GM18907 (cell line): ENCODE measurements around the gene EPHB2.

Experiments
- ATAC-seq: cut with Tn5 transposase; IDR thresholded peaks from one replicate; pipeline ENCODE4 v1.9.1; 2021; ENCODE audit warnings: mild to moderate bottlenecking, moderate library complexity; ENCODE audit not compliant: unreplicated experiment

EPHB2 gene

DNA sequence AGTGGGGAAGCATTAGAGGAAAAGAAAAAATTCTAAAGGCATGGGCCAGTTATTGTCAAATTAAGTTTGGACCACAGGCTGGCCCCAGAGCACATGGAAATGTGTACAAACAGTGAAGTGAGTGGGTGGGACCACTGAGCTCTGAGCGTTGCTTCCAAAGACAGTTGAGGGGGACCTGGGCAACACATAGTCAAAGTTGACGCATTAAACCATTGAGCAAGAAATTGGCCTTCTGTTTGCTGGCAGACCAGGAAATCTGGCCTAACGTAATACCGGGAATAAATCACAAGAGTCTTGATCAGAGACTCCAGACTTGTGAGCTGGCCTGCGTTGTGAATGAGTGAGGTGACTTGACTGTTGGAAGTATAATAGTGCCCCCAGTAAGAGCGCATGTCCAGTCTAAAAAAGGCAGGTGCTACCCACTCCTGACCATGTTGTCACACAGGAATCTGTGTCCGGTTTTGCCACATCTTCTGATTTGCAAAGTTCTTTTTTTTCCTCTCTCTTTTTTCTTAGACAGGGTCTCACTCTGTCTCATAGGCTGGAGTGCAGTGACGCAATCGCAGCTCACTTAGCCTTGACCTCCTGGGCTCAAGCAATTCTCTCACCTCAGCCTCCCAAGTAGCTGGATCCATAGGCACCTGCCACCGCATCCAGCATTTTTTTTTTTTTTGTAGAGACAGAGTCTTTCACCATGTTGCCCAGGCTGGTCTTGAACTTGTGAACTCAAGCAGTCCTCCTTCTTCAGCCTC is 10.7 kb downstream of the EPHB2 start:
- no peak for ATAC-seq

DNA sequence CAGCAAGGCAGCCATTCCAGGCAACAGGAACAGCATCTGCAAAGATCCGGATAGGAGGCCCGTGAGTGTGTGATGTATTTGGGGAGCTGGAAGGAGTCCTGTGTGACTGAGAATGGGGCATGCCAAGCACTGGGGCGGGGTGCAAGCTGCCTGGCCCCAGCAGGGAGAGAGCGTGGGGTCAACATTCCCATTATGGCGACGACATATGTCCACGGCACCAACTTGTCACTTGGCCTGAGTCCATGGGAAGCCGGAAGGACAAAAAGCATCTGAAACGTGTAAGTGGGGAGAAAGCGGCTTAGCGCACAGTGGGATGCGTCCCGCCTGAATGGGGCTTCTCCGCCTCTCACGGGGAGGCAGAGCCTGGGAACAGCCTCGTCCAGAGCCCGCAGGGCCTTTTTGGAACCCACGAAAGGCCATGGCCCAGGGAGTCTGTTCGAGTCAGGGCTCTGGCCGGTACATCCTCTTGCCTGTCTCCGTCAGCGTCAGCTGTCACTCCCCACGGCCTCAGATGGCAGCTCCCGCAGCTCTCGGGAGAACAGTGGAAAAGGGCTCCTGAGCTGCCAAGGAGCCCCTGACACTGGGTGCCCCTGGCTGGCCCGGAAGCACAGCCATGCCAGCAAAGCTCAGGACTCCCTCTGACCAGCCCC is 12.4 kb downstream of the EPHB2 start:
- ATAC-seq, result no peak

DNA sequence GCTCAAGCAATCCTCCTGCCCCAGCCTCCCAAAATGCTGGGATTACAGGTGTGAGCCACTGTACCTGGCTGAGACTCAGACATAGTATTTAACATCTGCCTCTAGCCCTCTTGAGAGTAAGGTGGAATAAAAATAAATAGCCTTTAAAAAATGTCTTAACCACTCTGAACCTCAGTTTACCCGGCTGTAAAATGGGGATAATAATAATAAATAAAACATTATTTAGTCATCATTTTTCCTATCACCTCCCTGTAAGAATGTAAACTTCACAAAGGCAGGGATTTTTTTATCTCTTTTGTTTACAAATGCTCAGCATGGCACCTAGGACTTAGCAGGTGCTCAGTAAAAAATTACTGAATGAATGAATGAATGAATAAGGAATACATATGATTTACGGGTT is 17.2 kb downstream of the EPHB2 start:
- ATAC-seq, result no peak

DNA sequence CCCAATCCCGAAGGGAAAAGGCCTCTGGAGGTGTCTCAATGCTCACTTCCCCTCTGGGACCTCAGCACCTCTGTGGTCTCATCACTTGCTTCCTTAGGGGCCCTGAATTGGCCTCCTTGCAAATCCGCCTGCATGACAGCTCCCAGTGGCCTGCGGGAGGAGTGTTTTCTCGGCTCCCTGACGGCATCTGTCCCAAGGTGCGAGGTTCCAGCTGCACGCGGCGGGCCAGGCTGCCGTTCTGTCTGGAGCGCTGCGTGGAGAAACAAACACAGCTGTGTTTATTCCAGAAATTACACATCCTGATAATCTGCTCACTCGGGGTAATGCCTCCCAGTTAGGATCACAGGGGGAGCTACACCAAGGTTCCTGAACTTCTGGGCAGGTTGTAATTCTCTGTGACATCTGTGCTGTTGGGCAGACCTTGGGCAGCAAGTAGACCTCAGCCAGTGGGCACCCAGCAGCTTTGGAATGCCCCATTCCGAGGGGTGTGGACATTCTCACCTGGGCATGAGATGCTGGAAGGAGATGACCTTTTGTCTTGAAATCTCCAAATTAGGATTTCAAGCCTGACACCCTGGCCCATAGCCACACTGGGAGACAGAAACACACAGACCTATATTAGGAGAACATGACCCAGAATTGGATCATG is 18.2 kb downstream of the EPHB2 start:
- no peak for ATAC-seq

DNA sequence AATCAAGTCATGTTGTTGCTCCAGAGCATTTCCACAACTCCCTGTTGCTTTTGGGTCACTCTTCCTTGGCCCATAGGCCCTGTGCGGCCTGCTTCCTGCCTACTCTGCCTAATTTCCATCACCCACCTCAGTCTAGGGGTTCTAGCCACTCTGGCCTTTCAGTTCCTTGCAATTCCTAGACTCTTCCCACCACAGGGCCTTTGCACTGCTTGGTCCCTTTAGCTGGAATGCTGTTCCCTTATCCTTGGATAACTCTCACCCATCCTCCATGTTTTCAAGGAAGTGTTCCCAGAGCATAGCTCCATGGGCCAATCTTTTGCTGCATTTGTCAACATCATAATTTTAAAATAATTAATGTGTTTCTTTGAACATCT is 18.7 kb downstream of the EPHB2 start:
- no peak for ATAC-seq

DNA sequence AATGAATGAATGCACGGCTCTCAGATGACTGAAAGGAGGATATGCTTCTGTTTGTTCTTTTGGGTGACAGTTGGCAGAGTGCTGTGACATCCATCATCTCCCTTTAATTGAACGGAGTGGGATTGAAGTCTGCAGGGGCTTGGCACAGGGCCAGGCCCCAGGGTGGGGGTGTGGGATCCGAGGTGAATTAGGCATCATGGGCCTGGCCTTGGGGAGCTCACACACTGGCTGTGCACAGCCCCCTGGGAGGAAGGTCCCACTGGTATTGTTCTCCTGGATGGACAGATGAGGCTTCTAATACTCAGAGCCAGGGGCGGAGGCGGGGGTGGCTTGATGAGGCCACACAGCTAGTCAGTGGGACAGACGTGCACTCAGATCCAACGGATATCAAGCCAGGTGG is 19.3 kb downstream of the EPHB2 start:
- no peak for ATAC-seq

DNA sequence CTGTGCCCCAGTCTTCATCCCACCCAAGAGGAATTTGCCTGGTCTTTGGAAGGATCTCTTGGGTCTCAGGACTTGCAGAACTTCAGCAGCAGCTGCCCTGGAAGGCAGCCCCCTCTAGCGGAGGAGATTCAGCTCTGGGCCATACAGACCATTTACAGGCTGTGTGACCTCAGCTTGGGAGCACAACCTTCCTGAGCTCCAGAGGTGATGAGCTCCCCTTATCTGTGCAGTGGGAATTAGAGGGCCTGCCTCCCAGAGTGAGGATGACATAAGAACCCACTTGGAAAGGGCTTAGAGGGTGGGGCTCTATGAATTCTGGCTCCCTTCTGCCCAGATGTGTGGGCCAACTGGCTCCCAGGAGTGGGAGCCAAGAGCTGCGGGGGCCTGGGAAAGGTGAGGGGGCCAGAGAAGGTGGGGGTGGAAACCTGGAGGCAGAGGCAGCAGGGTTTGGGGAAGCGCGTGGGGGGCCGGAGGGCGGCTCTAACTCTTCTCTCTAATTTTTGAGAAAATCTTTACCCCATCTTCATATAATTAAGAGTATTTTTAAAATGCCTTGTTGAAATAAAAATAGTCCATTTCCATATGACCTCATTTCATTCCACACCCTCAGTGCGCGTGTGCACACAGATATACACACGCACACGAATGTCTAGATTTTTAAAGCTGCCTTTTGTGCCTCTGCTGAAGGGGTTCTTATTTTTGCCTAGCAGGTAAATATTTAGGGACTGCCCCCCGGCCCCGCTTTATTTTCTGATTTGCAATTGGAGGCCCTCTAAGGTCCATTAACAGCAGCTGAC is 21.5 kb downstream of the EPHB2 start:
- no peak for ATAC-seq

DNA sequence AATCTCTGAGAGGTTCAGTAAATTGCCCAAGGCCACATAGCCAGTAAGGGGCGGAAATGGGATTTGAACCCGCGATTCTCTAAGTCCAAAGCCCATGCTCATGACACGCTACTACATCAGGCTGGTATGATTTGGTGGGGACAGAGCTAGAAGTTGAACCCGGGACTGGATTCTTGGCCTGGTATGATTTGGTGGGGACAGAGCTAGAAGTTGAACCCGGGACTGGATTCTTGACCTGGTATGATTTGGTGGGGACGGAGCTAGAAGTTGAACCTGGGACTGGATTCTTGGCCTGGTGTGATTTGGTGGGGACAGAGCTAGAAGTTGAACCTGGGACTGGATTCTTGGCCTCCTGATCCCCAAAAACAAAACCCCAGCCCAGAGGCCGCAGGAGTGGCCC is 23.0 kb downstream of the EPHB2 start:
- ATAC-seq, result no peak

DNA sequence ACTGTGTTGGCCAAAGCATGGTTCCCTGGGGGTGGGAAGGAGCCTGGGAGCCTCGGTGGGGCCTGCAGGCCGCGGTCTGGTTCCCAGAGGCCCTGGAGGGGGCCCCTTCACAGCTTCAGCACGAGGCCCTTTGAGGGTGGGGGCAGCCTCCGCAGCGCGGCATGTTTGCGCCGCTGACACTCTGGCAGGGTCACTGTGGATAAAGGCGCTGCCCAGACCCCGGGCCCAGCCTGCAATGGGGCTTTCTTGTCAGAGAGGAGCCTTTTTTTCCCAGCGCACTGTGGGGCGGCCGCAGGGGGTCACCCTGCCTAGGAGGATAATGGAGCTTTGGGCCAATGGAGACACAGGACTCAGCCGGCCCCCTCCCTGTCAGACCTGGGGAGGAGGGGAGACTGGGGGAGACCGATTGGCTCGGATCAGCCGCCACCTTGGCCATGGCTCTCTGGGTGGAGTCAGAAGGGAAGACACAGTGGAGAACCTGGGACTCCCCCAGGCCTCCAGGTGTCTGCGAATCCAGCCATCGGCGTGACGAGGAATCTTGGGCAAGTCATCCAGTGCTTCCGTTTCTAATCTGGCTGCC is 26.0 kb downstream of the EPHB2 start:
- ATAC-seq, result no peak

DNA sequence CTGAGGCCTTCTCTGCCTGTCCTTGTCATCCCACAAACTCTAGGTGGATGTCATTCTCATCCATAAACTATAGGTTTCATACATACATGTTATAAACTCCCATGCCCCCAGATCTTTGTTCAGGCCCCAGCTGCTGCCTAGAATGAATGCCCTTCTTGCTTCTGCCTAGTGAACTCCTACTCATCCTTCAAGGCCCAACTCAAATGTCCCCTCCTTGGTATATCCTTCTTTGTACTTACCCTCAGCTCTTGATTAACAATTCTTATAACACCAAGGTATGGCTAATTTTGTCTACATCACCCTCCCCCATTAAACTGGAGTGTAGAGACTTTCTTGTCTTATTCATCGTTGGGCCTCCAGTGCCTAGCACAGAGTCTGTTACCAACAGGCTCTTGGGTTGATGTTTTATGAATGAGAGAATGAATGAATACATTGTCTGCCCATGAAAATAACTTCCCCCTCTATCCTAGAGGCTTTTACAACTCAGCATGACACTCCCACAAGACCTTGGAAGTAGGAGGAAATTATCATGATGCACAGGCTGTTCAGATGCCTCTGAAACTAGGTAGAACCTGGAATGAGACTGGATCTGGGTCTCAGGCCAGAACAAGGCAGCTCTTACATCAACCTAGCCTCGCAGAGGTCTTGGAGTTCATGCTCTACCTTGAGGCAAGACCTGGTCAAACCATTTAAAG is 26.9 kb downstream of the EPHB2 start:
- ATAC-seq, result no peak

DNA sequence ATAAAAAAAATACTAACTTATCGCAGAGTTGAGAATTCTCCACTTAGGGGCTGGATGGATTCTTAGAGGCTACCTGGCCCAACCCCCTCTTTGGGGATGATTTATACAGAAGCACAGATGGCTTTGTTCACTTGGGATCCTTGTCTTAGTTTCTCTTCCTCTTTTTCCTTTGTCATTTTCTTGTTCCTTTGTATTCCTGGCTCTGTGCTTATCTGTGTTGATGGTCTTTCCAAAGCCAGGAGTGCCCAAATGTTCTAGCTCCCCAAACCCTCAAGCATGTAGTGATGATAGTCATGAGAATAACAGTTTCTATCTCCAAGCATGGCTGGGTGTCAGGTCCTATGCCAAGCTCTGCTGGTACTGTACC is 27.4 kb downstream of the EPHB2 start:
- ATAC-seq, result no peak

DNA sequence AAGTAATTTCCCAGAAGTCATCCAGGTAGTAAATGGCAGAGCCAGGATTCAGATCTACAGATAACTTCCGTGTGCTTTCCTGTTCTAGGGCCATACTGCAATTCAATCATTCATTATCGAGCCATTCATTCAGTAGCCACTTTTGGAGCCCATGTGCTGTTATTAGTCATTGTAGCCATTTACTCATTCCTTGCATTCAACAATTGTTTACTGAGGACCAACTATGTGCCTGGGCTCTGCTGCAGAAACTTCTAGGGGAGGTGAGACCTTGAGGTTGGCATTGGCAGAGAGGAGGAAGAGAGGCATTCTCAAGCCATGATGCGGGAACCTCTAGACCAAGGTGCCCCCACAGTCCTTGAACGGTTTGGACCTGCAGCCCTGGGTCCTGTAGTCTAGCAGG is 27.9 kb downstream of the EPHB2 start:
- no peak for ATAC-seq

DNA sequence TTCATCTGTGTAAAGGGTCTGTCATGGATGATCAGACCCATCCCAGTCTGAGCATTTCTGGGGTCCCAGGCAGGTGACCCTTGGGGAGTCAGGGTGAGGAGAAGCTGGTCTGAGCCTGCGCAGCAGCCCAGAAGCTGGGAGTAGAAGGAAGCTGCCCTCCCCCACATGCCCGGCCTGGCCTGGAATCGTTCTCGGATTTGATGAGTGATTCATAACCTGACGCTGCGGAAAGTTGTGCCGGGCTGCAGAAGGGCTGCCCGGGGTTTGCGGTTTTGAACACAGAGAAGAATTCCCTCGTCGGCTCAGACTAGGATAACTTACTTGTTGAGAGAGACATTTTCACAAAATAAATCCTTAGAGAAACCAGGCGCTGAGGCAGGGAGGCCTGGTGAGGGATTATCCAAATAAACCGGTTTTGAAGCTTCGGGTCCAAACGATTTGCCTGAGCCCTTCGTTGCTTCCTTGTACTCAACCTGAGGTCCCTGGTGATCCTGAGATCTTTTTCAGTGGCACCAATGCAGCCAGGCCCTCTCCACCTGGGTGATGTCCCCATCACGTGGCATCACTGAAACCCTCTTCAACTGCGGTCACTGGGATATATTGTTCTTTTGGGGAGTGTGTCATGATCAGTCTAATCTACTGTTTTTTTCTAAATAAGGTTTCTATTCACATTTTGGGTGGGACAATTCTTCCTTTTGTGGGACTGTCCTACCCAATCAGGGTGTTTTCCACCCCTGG is 29.2 kb downstream of the EPHB2 start:
- ATAC-seq, result no peak

DNA sequence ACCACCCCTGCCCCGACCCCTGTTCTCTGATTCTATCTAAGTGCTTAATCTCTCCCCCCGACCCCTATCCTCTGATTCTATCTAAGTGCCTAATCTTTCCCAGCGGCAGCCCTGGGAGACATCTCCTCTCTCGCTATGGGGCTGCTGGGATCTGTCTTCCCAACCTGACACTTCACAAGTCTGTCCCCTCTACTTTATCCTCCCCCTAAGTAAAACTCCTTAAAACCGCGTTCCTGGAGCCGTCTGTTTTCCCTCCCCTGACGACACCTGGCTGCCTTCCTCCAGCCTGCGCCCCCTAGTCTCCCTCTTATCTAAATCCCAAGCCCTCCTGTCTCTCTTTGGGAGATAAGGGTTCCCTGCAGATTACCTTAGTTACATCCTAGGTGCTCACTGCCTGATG is 30.5 kb downstream of the EPHB2 start:
- no peak for ATAC-seq

DNA sequence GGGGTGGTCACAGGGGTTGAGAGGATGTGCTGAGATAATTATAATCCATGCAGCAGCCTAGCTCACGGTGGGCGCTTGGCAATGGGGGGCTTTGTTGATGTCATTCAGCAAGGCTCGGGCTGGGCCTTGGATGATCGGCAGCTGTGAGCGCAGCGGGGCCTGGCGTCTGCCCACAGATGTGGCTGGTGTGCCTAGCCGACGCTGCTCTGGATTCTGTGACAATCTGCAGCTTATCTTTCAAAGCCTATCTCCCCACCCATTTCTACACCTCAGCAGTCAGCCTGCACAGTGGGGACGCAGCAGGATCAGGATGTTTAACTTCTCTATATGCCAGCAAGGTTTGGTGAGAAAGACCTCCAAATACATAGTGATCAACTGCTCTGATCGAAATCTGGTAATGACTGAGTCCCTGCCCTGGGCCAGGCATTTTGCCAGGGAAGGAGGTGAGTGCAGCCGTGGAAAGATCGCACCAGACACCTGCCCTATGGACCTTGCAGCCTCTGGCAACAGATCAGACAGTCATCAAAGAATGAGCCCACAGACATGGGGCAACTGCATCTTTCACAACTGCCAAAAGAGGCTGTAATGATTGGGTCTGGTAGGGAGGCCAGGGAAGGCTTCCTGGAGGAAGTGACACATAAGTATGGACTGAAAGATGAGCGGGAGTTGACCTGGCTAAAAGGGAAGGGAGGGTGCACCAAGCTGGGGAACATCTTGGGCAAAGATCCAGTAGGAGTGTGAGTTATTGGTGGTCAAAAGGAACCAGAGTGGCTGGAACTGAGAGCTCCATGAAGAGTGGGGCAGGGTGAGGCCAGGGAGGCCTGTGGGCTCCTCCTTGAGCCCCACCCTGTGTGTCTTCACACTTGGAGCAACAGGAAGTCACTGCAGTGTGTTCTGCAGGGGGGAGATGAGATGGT is 35.3 kb downstream of the EPHB2 start:
- no peak for ATAC-seq

DNA sequence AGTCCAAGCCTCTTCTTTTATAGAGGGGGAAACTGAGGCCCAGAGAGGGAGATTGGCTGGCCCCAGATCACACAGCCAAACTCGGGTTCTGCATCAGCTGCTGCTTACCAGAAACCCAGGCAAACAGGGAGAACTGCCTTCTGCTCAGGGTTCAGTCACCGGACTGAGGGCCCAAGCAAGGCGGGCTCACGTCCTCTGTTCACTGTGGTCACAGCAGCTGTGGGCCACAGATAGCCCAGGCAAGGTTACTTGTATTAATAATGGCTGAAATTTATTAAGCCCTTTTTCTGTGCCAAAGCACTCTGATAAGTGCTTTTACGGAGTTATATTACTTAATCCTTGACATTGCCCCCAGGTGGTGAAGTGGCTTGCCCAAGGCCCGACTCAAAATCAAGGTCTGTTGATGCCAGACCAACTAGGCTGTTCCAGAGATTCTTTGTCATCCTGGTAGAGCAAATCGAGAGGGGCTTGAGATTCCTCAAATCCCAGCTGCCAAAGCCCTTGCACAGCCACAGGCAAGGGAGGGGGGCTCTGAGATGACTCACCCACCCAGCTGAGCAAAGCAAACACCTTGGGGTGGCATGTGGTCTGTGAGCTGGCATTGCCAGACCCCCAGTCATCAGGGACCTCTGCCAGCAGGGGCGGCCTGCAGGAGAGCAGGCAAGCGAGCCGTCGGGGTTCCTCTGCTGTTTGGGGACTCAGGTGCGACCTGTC is 36.5 kb downstream of the EPHB2 start:
- ATAC-seq, result no peak

DNA sequence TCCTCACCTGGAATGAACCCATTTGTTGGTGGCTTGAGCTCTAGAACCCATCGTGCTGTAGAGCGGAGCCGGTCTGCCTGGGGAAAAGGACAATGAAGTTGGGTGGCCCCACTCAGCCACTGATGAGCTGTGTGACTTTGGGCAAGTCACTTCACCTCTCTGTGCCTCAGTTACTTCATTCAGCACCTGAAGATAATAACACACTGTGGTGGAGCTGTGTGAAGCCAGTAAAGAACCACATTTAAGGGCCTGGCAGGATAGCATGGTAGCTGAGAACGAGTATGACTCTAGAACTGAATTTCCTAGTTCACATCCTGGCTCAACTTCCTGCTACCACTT is 37.1 kb downstream of the EPHB2 start:
- no peak for ATAC-seq

DNA sequence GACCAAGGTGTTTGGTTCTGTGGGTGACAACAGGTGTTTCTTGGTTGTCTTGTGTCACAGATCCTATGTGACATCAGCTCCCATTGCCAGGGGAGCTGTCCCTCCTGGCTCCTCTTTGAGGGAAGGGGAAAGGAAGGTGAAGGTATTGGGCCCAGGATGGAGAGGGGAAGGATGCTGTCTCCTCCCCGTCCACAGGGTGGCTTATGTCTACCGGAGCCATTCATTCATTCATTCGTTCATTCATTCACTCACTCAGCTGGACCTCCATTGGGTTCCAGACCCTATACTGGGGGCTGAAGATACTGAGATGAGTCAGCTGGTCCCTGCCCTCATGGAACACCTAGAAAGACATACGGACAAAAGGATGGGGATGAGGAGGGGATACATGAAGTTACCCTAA is 38.9 kb downstream of the EPHB2 start:
- no peak for ATAC-seq
